Colonic mucosa (tissue), 4 donors: ENCODE results near the gene ATP6V1C2. TPM values are rescaled to one million over a fixed set of nuclear protein-coding genes. Genes with fewer than 3 reads are reported as not detected.

Experiments
- DNase-seq: peaks from one replicate; pipeline ENCODE4 v3.0.0-alpha.2; 2020
- H3K27ac ChIP-seq: fragments of 200-600 bp; one replicate; pipeline ENCODE4 v1.8.0; 2021
- H3K27me3 ChIP-seq: fragments of 200-600 bp; one replicate; pipeline ENCODE4 v1.8.0; 2021
- H3K36me3 ChIP-seq: fragments of 200-600 bp; one replicate; pipeline ENCODE4 v1.8.0; 2021
- H3K4me1 ChIP-seq: fragments of 200-600 bp; one replicate; pipeline ENCODE4 v1.8.0; 2021; ENCODE audit warnings: mild to moderate bottlenecking
- H3K4me3 ChIP-seq: fragments of 200-600 bp; one replicate; pipeline ENCODE4 v1.8.0; 2021
- H3K9ac ChIP-seq, 2 donors: one replicate each; pipeline ENCODE4 v1.7.0; 2013; ENCODE audit warnings: control low read depth in 2 of 2, low read depth in 2 of 2, low read length in 2 of 2
- H3K9me3 ChIP-seq: fragments of 200-600 bp; one replicate; pipeline ENCODE4 v1.8.0; 2021
- intact Hi-C: fragments of 100-400 bp; cut with DNase I; formaldehyde crosslinking; loops from one replicate; pipeline ENCODE4 v1.14.1; 2022
- total RNA-seq, 2 donors: library from RNA; stranded (reverse); fragmentation: NEBNext Ultra II Directional in 1 of 2; extraction: Animal tissue kit (Norgen Biotek cat#: 25700) in 1 of 2; gene quantifications; one replicate each; pipeline ENCODE4 v1.2.1, GENCODE V29; 2021
- TF ChIP-seq, protein P1 (sequence below): fragments of 200-600 bp; IDR thresholded peaks from one replicate; pipeline ENCODE4 v1.8.0; 2022; ENCODE audit warnings: antibody characterized with exemption, mild to moderate bottlenecking
- donor health status: healthy.
- donor health status: DM: no; HTN: no; CAD: no.
- donor health status: DM: no; HTN: no; CAD: no.

ATP6V1C2 gene
- total RNA-seq, 2 donors from 2014 or later, result 1.4 to 1.7 TPM

DNA sequence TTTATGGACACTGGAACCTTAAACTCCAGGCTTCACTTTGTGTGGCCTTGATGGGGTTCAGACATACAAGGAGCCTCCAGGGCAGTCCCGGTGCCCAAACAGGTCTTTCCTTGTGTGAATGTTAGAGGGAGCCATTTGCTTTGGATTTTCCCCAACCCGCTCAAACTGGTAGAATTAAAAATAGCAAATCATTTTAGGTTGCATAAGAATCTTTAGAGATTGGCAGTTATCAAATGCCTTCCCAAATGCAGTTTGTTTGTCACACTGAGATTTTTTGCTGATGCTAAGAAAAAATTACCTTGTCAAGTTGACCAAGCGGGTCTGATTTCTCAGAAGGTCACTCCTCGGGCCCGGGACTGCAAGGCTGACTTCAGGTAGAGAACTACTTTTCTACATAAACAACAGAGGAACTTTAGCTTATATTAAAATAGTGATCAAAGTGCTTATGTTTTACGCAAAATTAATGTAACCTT is 36.4 kb downstream of the ATP6V1C2 start:
- H3K9ac ChIP-seq, result peak overlapping the region in 1 of 2 donors; percentile 46
- no peak for DNase-seq
- H3K27ac ChIP-seq, result no peak overlapping the region
- TF ChIP-seq, protein P1, sequence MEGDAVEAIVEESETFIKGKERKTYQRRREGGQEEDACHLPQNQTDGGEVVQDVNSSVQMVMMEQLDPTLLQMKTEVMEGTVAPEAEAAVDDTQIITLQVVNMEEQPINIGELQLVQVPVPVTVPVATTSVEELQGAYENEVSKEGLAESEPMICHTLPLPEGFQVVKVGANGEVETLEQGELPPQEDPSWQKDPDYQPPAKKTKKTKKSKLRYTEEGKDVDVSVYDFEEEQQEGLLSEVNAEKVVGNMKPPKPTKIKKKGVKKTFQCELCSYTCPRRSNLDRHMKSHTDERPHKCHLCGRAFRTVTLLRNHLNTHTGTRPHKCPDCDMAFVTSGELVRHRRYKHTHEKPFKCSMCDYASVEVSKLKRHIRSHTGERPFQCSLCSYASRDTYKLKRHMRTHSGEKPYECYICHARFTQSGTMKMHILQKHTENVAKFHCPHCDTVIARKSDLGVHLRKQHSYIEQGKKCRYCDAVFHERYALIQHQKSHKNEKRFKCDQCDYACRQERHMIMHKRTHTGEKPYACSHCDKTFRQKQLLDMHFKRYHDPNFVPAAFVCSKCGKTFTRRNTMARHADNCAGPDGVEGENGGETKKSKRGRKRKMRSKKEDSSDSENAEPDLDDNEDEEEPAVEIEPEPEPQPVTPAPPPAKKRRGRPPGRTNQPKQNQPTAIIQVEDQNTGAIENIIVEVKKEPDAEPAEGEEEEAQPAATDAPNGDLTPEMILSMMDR, result no peak
- H3K9me3 ChIP-seq, result no peaks in the 10 kb centered on the region
- H3K27me3 ChIP-seq, result no peaks in the 10 kb centered on the region
- H3K36me3 ChIP-seq, result no peaks in the 10 kb centered on the region
- intact Hi-C loops, result no loop called here
- H3K4me3 ChIP-seq, result no peak overlapping the region
- H3K4me1 ChIP-seq, result no peaks in the 10 kb centered on the region

DNA sequence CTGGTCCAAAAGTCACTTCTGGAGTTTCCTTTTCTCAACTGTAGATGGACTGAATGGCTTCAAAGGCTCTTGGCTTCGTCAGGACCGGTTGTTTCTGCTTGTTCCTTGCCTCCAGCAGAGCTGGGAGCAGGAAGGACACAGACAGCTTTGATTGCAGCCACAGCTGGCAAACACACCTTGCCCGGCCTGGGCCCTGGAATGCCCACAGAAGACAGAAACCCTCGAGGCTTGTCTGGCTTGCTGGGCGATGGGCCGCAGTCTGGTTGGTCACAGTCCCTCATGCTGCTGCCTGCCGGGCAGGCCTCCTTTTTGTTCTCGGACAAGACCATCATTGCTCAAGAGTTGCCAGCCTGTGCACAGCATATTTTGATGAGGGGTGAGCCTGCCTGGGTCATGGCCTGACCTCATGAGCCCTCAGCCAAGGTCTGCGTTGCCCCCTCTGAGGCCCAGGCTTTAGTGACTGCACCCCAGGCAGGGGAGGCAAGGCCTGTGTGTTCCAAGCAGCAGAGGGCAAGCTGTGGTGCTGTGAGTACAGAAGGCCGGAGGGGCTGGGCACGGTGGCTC is 37.8 kb downstream of the ATP6V1C2 start:
- Histone ChIP-seq H3K9me3 (no peaks in the 10 kb centered on the region), H3K27me3 (no peaks in the 10 kb centered on the region), H3K36me3 (no peaks in the 10 kb centered on the region), H3K9ac (peak overlapping the region; percentile 34 to 35), H3K4me1 (no peaks in the 10 kb centered on the region), H3K27ac (no peak overlapping the region), H3K4me3 (no peak overlapping the region)
- intact Hi-C loops, result no loop called here
- TF ChIP-seq, protein P1, result no peak
- DNase-seq, result peak; percentile 50

DNA sequence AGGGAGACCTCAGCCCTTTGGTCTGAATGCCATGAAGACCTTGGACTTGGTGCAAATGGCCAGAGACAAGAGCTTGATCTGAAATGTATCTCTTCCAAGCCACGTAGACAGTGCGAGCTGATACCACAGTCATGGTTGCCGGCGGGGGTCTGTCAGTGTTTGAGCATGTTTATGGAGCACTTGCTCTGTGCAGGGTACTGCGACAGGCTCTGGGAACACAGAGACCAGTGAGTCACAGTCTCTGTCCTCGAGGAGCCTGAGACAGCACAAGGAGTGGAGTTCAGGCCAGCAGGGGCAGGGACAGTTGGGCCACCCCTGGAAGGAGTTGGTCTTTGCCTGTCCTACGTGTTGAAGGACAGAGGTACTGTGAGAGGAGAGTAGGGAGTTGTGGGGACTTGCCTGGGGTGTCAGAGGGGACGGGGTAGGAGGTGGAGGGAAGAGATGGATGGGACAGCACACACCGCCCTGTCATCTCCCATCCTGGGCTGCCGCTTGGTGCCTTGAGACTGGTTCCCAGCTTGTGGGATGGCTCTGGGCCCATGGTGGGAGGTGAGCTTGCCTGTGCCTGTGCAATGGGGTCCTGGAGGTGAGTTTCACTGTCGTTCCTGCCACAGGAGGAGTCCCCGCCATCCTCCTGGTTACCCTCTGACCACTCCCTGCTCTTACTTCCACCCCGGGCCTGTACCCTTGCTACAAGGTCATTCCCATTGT is 39.5 kb downstream of the ATP6V1C2 start:
- Histone ChIP-seq H3K9me3 (no peaks in the 10 kb centered on the region), H3K36me3 (no peaks in the 10 kb centered on the region), H3K27ac (no peak overlapping the region), H3K9ac (no peak overlapping the region), H3K4me3 (no peak overlapping the region), H3K4me1 (no peaks in the 10 kb centered on the region), H3K27me3 (no peaks in the 10 kb centered on the region)
- TF ChIP-seq, protein P1, result no peak
- intact Hi-C loops, result no loop called here
- DNase-seq, result no peak

DNA sequence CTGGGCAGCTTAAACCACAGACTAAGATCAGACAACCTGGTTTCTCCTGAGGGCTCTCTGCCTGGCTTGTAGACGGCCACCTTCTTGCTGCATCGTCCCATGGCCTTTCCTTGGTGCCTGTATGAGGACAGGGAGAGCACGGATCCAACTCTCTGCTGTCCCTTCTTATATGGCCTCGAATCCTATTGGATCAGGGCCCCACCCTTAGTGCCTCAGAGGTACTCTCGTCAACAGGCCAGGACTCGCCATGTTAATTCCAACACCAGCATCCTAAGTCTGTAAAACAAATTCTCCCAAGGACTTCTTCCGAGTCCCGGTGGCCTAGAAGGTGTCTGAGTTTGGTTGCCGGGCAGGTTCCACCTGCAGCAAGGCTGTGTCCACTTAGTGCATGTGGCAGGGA is 40.2 kb downstream of the ATP6V1C2 start:
- DNase-seq, result no peak
- no peak overlapping the region for H3K9ac ChIP-seq
- intact Hi-C loops, result no loop called here
- H3K4me3 ChIP-seq, result no peak overlapping the region
- H3K9me3 ChIP-seq, result no peaks in the 10 kb centered on the region
- H3K27ac ChIP-seq, result no peak overlapping the region
- no peaks in the 10 kb centered on the region for H3K4me1 ChIP-seq
- TF ChIP-seq, protein P1, result no peak
- no peaks in the 10 kb centered on the region for H3K27me3 ChIP-seq
- H3K36me3 ChIP-seq, result no peaks in the 10 kb centered on the region

DNA sequence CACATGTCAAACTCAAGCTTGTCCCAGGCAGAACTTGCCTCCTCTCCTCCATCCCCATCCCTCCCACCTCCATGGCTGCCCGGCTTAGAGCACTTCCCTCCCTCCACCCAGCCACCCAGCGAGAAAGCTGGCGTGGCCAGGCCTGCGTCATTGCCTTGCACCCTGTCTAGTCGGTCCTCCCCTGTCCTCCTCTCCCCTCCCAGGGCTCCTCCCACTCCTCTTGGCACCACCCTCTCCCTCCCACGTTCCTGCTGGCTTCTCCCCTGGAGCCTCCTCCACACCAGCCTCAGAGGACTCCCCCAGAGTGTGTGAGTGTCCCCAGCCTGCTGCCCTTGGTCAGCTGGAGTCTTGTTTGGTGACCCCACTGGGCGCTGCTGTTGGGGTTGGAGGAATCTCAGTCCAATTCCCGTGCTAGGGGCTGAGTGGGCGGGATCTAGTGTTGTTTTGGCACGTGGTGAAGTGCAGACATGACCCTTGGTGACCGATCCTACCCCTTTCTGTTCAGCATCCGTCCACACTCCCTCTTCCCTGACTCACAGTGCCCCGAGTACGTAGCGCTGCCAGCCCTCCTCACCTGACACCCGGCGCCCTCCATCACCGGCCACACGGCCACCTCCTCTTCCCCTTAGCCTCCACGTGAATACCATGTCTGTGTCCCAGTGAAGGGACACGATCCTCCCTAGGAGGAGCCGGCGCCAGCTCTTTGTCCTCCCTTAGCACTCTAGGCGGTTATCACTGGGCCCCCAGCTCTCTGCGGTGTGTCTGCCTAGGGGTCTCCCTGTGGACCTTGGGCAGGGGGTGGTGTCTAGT is 41.4 kb downstream of the ATP6V1C2 start:
- H3K36me3 ChIP-seq, result no peaks in the 10 kb centered on the region

More for the DNA sequence above, 41.4 kb downstream of the ATP6V1C2 start:
- Histone ChIP-seq H3K4me3 (no peak overlapping the region), H3K27ac (no peak overlapping the region), H3K4me1 (no peaks in the 10 kb centered on the region), H3K9me3 (no peaks in the 10 kb centered on the region), H3K9ac (no peak overlapping the region), H3K27me3 (no peaks in the 10 kb centered on the region)
- TF ChIP-seq, protein P1, result no peak
- intact Hi-C loops, result no loop called here
- DNase-seq, result no peak
